ENCODE measurements around the gene CERS2.

- TF ChIP-seq YY2 (tag by site-specific recombination; IDR thresholded peaks at IDR 0.05) (no peak), KLF9 (tag by site-specific recombination; IDR thresholded peaks at IDR 0.05; ENCODE audit: low read depth) (no peak)
Observed at GRCh38 chr1:150925080-150925479, 49.6 kb downstream of the CERS2 start.

All from HEK293 (cell line).